CD4-positive, alpha-beta T cell treated with Interleukin-21 for 1 hour (primary cell): ENCODE results near the gene MGAT3.
"Not testable (repeated sequence)": the region's sequence is repeated elsewhere in the genome, so short reads cannot be mapped to it uniquely, and the experiment has no call there.

ENCODE experiments used
- DNase-seq: peaks from one replicate; pipeline ENCODE4 v3.0.0-alpha.2; 2020

Gene MGAT3

GRCh38 chr22:39518996-39519680 is 62.3 kb downstream of the MGAT3 start:
- DNase-seq: peak; percentile 22

- no peak for DNase-seq
These were observed 62.9 kb downstream of the MGAT3 start for GRCh38 chr22:39519681-39520225.

GRCh38 chr22:39520226-39521105 is 63.7 kb downstream of the MGAT3 start, which contains the start of gene ATF4:
TSS of gene ATF4 (plus strand) at chr22:39520562. CDS start at chr22:39521446, 884 bp downstream.
- peak; percentile 98 for DNase-seq

- not testable (repeated sequence) for DNase-seq
These were observed 64.5 kb downstream of the MGAT3 start for GRCh38 chr22:39521106-39521885.

GRCh38 chr22:39522091-39522490 is 65.3 kb downstream of the MGAT3 start:
- not testable (repeated sequence) for DNase-seq

- DNase-seq: peak; percentile 43
These were observed 65.9 kb downstream of the MGAT3 start for GRCh38 chr22:39522567-39523300.

GRCh38 chr22:39524089-39524752 is 67.4 kb downstream of the MGAT3 start:
- no peak for DNase-seq

GRCh38 chr22:39524753-39525657 is 68.2 kb downstream of the MGAT3 start:
- no peak for DNase-seq

GRCh38 chr22:39525658-39525975 is 68.8 kb downstream of the MGAT3 start:
- DNase-seq: no peak

- DNase-seq: peak; percentile 41
These were observed 69.9 kb downstream of the MGAT3 start for GRCh38 chr22:39526736-39527171.

- DNase-seq: no peak
These were observed 70.7 kb downstream of the MGAT3 start for GRCh38 chr22:39527481-39527961.

- no peak for DNase-seq
These were observed 71.4 kb downstream of the MGAT3 start for GRCh38 chr22:39528080-39528661.

- DNase-seq: peak; percentile 94
These were observed 72.1 kb downstream of the MGAT3 start for GRCh38 chr22:39528681-39529486.

GRCh38 chr22:39529487-39529851 is 72.7 kb downstream of the MGAT3 start:
- no peak for DNase-seq

- DNase-seq: no peak
These were observed 73.3 kb downstream of the MGAT3 start for GRCh38 chr22:39530116-39530515.

- peak; percentile 49 for DNase-seq
These were observed 74.0 kb downstream of the MGAT3 start for GRCh38 chr22:39530692-39531331.

- peak; percentile 100 for DNase-seq
These were observed 75.6 kb downstream of the MGAT3 start, which contains the start of gene RPS19BP1 for GRCh38 chr22:39532215-39533073. TSS of gene RPS19BP1 (minus strand) at chr22:39532748. CDS start at chr22:39532738, 10 bp downstream.
